B cell (primary cell): ENCODE data around the gene SMARCC2. TPM values are rescaled to one million over a fixed set of nuclear protein-coding genes. Genes with fewer than 3 reads are reported as not detected.

Experiments
- ATAC-seq: fragments of 200-7000 bp; cut with Tn5 transposase; one replicate; pipeline ENCODE4 v1.10.0; 2021; ENCODE audit warnings: low read depth, mild to moderate bottlenecking, moderate number of reproducible peaks, moderate library complexity
- CTCF ChIA-PET: fragments of 350-600 bp; sonication (Branson Sonifier 250); formaldehyde crosslinking; loops from one replicate; lab custom pipeline; 2021; ENCODE audit warnings: antibody characterized with exemption, inconsistent platforms; lab: Charles Lee
- POLR2A ChIA-PET: fragments of 350-600 bp; sonication (Branson Sonifier 250); formaldehyde crosslinking; loops from one replicate; lab custom pipeline; 2021; ENCODE audit warnings: antibody characterized with exemption; lab: Charles Lee
- DNase-seq: peaks from one replicate; pipeline ENCODE4 v3.0.0; 2013
- H2AFZ ChIP-seq: 2 replicates; pipeline ENCODE4 v1.6.1; 2012; ENCODE audit warnings: mild to moderate bottlenecking, low read depth, low read length; ENCODE audit not compliant: insufficient read depth, poor library complexity, severe bottlenecking
- H3K27ac ChIP-seq, 2 donors: 1 replicate in 1 of 2; 2 replicates in 1 of 2; pipeline ENCODE4 v1.5.1; 2012 to 2013; ENCODE audit warnings: low read length in 2 of 2, mild to moderate bottlenecking in 2 of 2, moderate library complexity in 1 of 2
- H3K27me3 ChIP-seq, 4 experiments: fragments of 200-600 bp in 1 of 4; sonication (generic) in 1 of 4; replicated peaks in 1 of 4; 1 replicate in 2 of 4; 2 replicates in 2 of 4; pipeline versions ENCODE4 v1.6.1 to v1.7.0; 2013 to 2016; ENCODE audit warnings: low read length in 3 of 4, mild to moderate bottlenecking in 2 of 4, mixed read lengths in 1 of 4, moderate library complexity in 1 of 4; ENCODE audit not compliant: insufficient read depth in 4 of 4, control insufficient read depth in 3 of 4; ENCODE audit errors: control extremely low read depth in 1 of 4
- H3K36me3 ChIP-seq, 2 experiments: replicated peaks in 1 of 2; 1 replicate in 1 of 2; 2 replicates in 1 of 2; pipeline versions ENCODE4 v1.6.1 to v1.7.1; 2013; ENCODE audit warnings: low read length in 1 of 2; ENCODE audit not compliant: insufficient read depth in 2 of 2, control insufficient read depth in 1 of 2; ENCODE audit errors: control extremely low read depth in 1 of 2, extremely low read depth in 1 of 2
- H3K4me1 ChIP-seq, 2 donors: fragments of 200-600 bp in 1 of 2; sonication (generic) in 1 of 2; 1 replicate in 1 of 2; 2 replicates in 1 of 2; pipeline versions ENCODE4 v1.5.1 to v1.6.1; 2013 to 2017; ENCODE audit warnings: low read length in 2 of 2; ENCODE audit not compliant: control insufficient read depth in 2 of 2, insufficient read depth in 2 of 2
- H3K4me2 ChIP-seq: replicated peaks from 2 replicates; pipeline ENCODE3; 2012; ENCODE audit warnings: mild to moderate bottlenecking, low read depth, low read length; ENCODE audit not compliant: poor library complexity, severe bottlenecking
- H3K4me3 ChIP-seq, 5 experiments: fragments of 200-600 bp in 1 of 5; sonication (generic) in 1 of 5; 1 replicate in 3 of 5; 2 replicates in 2 of 5; pipeline versions ENCODE4 v1.5.1 to v1.7.0; 2011 to 2016; ENCODE audit warnings: low read length in 4 of 5, mild to moderate bottlenecking in 4 of 5, low read depth in 2 of 5, control low read depth in 1 of 5, moderate library complexity in 1 of 5; ENCODE audit not compliant: insufficient read depth in 1 of 5; ENCODE audit errors: control extremely low read depth in 1 of 5, extremely low read depth in 1 of 5
- H3K79me2 ChIP-seq: fragments of 200-600 bp; sonication (generic); one replicate; pipeline ENCODE4 v1.6.0; 2016; ENCODE audit warnings: low read length; ENCODE audit not compliant: control insufficient read depth, insufficient read depth
- H3K9ac ChIP-seq: fragments of 200-600 bp; sonication (generic); 2 replicates; pipeline ENCODE4 v1.6.1; 2017; ENCODE audit warnings: mild to moderate bottlenecking, low read length, moderate library complexity
- H3K9me3 ChIP-seq, 3 donors: one replicate each; pipeline versions ENCODE4 v1.6.1 to v1.7.1; 2013; ENCODE audit warnings: low read length in 2 of 3; ENCODE audit not compliant: control insufficient read depth in 2 of 3, insufficient read depth in 1 of 3; ENCODE audit errors: control extremely low read depth in 1 of 3
- H4K20me1 ChIP-seq: 2 replicates; pipeline ENCODE4 v1.6.0; 2012; ENCODE audit warnings: mild to moderate bottlenecking, low read length; ENCODE audit not compliant: insufficient read depth, control insufficient read depth, poor library complexity, severe bottlenecking
- H3K27ac Mint-ChIP-seq: one replicate; pipeline ENCODE4 v1.8.0; 2021; ENCODE audit warnings: mixed read lengths
- H3K27me3 Mint-ChIP-seq: one replicate; pipeline ENCODE4 v1.8.0; 2021; ENCODE audit warnings: mixed read lengths
- H3K4me1 Mint-ChIP-seq: one replicate; pipeline ENCODE4 v1.8.0; 2021; ENCODE audit warnings: mixed read lengths
- H3K4me3 Mint-ChIP-seq: one replicate; pipeline ENCODE4 v1.8.0; 2021; ENCODE audit warnings: mixed read lengths
- H3K9me3 Mint-ChIP-seq: one replicate; pipeline ENCODE4 v1.8.0; 2022; ENCODE audit warnings: mixed read lengths; ENCODE audit not compliant: insufficient read depth
- EZH2 ChIP-seq: IDR thresholded peaks from 2 replicates; pipeline ENCODE4 v1.6.1; 2012; ENCODE audit warnings: borderline replicate concordance, low read depth, mild to moderate bottlenecking, moderate library complexity, low read length; ENCODE audit not compliant: insufficient read depth, poor library complexity, severe bottlenecking
- WGBS: methylation state at CpG from one replicate; pipeline ENCODE4 v1.1.5; 2013; ENCODE audit warnings: missing lambda C conversion rate; ENCODE audit not compliant: insufficient coverage; 5-methylcytosine and 5-hydroxymethylcytosine counted together
- intact Hi-C: fragments of 100-400 bp; cut with micrococcal nuclease; formaldehyde crosslinking; loops from one replicate; pipeline ENCODE4 v1.10.0; 2022
- polyA plus RNA-seq: library from polyadenylated mRNA; depleted of rRNA; stranded (reverse); fragments of >200 nt; gene quantifications from 2 replicates; pipeline ENCODE4 v1.2.3, GENCODE V29; 2012
- total RNA-seq, 2 donors: library from RNA; stranded (reverse); fragments of 120-200 nt in 1 of 2; gene quantifications; 1 replicate in 1 of 2; 2 replicates in 1 of 2; pipeline versions ENCODE4 v1.2.3 to v1.2.4, GENCODE V29; 2013 to 2022
- TF ChIP-seq, protein P1 (sequence below): fragments of 200-600 bp; IDR thresholded peaks from one replicate; pipeline ENCODE4 v1.8.0; 2022; ENCODE audit warnings: antibody characterized with exemption, mild to moderate bottlenecking

Gene SMARCC2
- total and polyA plus RNA-seq, 2 donors (not counting 1 experiment from before 2014, with no cell fraction given) = 70.4 to 198 TPM

DNA sequence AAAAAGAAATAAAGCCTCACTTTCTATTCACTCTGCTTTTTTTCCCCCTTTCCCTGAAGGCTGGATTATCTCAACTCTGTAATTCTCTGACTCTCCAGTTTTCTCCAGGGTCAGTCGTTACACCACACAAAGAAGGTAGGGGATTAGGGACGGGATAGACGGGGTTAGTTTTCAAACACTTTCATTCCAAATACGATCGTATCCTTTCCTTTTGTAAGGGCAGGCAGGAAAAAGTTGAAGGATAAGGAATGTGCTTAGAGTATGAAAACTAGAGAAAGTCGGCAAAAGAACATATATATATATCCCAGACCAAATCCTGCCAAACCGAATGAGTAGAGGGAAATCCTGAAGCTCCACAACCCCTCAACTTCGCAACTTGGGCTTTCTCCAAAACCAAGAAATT, 61.8 kb downstream of the SMARCC2 start:
- Histone ChIP-seq H3K27ac (peak overlapping the region; percentile 76 to 80), H3K9ac (peak overlapping the region; percentile 54), H3K4me2 (peak overlapping the region; percentile 96), H4K20me1 (peaks cover 23% of the 10 kb centered on the region), H3K79me2 (peaks cover 56% of the 10 kb centered on the region), H3K36me3 (peaks cover 2 to 29% of the 10 kb centered on the region in 2 experiments), H3K4me3 (peak overlapping the region; percentile 21 to 62 (median 50)), H3K9me3 (no peaks in the 10 kb centered on the region), H3K27me3 (no peaks in the 10 kb centered on the region), H3K4me1 (peaks cover 46 to 54% of the 10 kb centered on the region in 2 donors), H2AFZ (no peak overlapping the region)
- DNase-seq (no peak), ATAC-seq (no peak)
- Mint-ChIP-seq H3K27me3 (no peaks in the 10 kb centered on the region), H3K4me1 (peaks cover 69% of the 10 kb centered on the region), H3K9me3 (no peaks in the 10 kb centered on the region), H3K4me3 (peak overlapping the region; percentile 100), H3K27ac (peak overlapping the region; percentile 98)
- POLR2A ChIA-PET = interaction anchor here (0.7 to 5.7 kb wide), 11 partner anchors 9 to 984 kb away, joined by 3 to 49 read pairs (median 6); partner anchors contain the start of genes MYL6, MYL6B, PA2G4 and RNF41
- CTCF ChIA-PET = interaction anchor here (0.7 to 13.8 kb wide), 12 partner anchors 10 to 140 kb away, joined by 3 to 247 read pairs (median 10); partner anchors contain the start of genes COQ10A, MYL6, MYL6B and RNF41
- no peak for TF ChIP-seq EZH2
- TF ChIP-seq, protein P1, sequence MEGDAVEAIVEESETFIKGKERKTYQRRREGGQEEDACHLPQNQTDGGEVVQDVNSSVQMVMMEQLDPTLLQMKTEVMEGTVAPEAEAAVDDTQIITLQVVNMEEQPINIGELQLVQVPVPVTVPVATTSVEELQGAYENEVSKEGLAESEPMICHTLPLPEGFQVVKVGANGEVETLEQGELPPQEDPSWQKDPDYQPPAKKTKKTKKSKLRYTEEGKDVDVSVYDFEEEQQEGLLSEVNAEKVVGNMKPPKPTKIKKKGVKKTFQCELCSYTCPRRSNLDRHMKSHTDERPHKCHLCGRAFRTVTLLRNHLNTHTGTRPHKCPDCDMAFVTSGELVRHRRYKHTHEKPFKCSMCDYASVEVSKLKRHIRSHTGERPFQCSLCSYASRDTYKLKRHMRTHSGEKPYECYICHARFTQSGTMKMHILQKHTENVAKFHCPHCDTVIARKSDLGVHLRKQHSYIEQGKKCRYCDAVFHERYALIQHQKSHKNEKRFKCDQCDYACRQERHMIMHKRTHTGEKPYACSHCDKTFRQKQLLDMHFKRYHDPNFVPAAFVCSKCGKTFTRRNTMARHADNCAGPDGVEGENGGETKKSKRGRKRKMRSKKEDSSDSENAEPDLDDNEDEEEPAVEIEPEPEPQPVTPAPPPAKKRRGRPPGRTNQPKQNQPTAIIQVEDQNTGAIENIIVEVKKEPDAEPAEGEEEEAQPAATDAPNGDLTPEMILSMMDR = no peak
- 0% methylated on average over 2 of the region's 8 CpGs for WGBS
- intact Hi-C loops = loop anchor here (2.0 to 5.0 kb wide), 4 partner anchors 93 to 139 kb away; partner anchors contain the start of genes ANKRD52, COQ10A, RNF41 and SUOX

DNA sequence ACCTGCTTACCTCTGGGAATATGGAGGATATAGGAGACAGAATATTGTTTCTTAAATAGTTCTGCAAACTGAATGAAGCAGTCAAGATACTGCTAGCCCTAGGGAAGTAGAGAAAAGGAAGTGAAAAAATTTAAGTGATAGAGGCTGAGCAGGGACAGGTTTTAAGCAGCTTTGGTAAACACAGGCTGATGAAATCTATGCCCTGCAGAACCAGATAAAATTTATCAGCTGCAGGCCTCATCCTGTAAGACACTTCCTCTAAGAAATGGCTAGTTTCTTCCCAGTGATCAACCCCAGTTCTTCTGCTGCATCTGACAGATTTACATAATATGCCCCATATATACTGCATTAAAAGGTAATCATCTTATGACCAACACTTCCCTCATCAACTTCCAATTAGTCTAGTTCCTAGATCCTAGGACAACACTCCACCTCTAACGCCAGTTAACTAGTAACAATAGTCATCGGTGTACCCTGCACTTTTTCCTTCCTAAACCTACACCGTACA, 62.5 kb downstream of the SMARCC2 start:
- peak overlapping the region; percentile 98 for H3K27ac Mint-ChIP-seq
- H3K36me3 ChIP-seq = peaks cover 2 to 25% of the 10 kb centered on the region in 2 experiments
- peaks cover 18% of the 10 kb centered on the region for H4K20me1 ChIP-seq
- peaks cover 63% of the 10 kb centered on the region for H3K4me1 Mint-ChIP-seq
- CTCF ChIA-PET = interaction anchor here (0.7 to 13.8 kb wide), 13 partner anchors 9 to 337 kb away, joined by 3 to 247 read pairs (median 10); partner anchors contain the start of genes MYL6, MYL6B, RNF41 and RPL41
- ATAC-seq (peak; percentile 16), DNase-seq (peak; percentile 74)
- H3K9ac ChIP-seq = peak overlapping the region; percentile 33
- H3K27ac ChIP-seq = peak overlapping the region; percentile 76 to 80
- no peaks in the 10 kb centered on the region for H3K27me3 Mint-ChIP-seq
- H3K27me3 ChIP-seq = no peaks in the 10 kb centered on the region
- H3K9me3 ChIP-seq = no peaks in the 10 kb centered on the region
- H3K9me3 Mint-ChIP-seq = no peaks in the 10 kb centered on the region
- peak overlapping the region in 4 of 5 experiments; percentile 12 to 62 (median 48) for H3K4me3 ChIP-seq
- 19% methylated on average over 2 of the region's 3 CpGs for WGBS
- peaks cover 46 to 50% of the 10 kb centered on the region in 2 donors for H3K4me1 ChIP-seq
- intact Hi-C loops = loop anchor here (1.0 to 5.0 kb wide), 9 partner anchors 8 to 323 kb away; partner anchors contain the start of genes ANKRD52, COQ10A, MYL6B and RNF41
- no peak for TF ChIP-seq EZH2
- TF ChIP-seq, protein P1 = no peak
- H3K4me2 ChIP-seq = peak overlapping the region; percentile 96
- H3K79me2 ChIP-seq = peaks cover 56% of the 10 kb centered on the region
- H3K4me3 Mint-ChIP-seq = peak overlapping the region; percentile 100
- POLR2A ChIA-PET = interaction anchor here (0.5 to 5.7 kb wide), 7 partner anchors 9 to 95 kb away, joined by 3 to 49 read pairs (median 28); partner anchors contain the start of genes MYL6, MYL6B, RNF41 and RPL41
- H2AFZ ChIP-seq = no peak overlapping the region
